Colonic mucosa (tissue), 4 donors: ENCODE data around the gene GPR157. TPM values are rescaled to one million over a fixed set of nuclear protein-coding genes. Genes with fewer than 3 reads are reported as not detected.
"Not testable (repeated sequence)": the region's sequence is repeated elsewhere in the genome, so short reads cannot be mapped to it uniquely, and the experiment has no call there.

Source experiments
- DNase-seq: peaks from one replicate; pipeline ENCODE4 v3.0.0-alpha.2; 2020
- H3K27ac ChIP-seq: fragments of 200-600 bp; one replicate; pipeline ENCODE4 v1.8.0; 2021
- H3K27me3 ChIP-seq: fragments of 200-600 bp; one replicate; pipeline ENCODE4 v1.8.0; 2021
- H3K36me3 ChIP-seq: fragments of 200-600 bp; one replicate; pipeline ENCODE4 v1.8.0; 2021
- H3K4me1 ChIP-seq: fragments of 200-600 bp; one replicate; pipeline ENCODE4 v1.8.0; 2021; ENCODE audit warnings: mild to moderate bottlenecking
- H3K4me3 ChIP-seq: fragments of 200-600 bp; one replicate; pipeline ENCODE4 v1.8.0; 2021
- H3K9ac ChIP-seq, 2 donors: one replicate each; pipeline ENCODE4 v1.7.0; 2013; ENCODE audit warnings: control low read depth in 2 of 2, low read depth in 2 of 2, low read length in 2 of 2
- H3K9me3 ChIP-seq: fragments of 200-600 bp; one replicate; pipeline ENCODE4 v1.8.0; 2021
- intact Hi-C: fragments of 100-400 bp; cut with DNase I; formaldehyde crosslinking; loops from one replicate; pipeline ENCODE4 v1.14.1; 2022
- total RNA-seq, 2 donors: library from RNA; stranded (reverse); fragmentation: NEBNext Ultra II Directional in 1 of 2; extraction: Animal tissue kit (Norgen Biotek cat#: 25700) in 1 of 2; gene quantifications; one replicate each; pipeline ENCODE4 v1.2.1, GENCODE V29; 2021
- TF ChIP-seq, protein P1 (sequence below): fragments of 200-600 bp; IDR thresholded peaks from one replicate; pipeline ENCODE4 v1.8.0; 2022; ENCODE audit warnings: antibody characterized with exemption, mild to moderate bottlenecking
- donor health status: healthy.
- donor health status: DM: no; HTN: no; CAD: no.
- donor health status: DM: no; HTN: no; CAD: no.

Gene GPR157
- total RNA-seq, 2 donors from 2014 or later: 12.2 to 15.9 TPM

DNA sequence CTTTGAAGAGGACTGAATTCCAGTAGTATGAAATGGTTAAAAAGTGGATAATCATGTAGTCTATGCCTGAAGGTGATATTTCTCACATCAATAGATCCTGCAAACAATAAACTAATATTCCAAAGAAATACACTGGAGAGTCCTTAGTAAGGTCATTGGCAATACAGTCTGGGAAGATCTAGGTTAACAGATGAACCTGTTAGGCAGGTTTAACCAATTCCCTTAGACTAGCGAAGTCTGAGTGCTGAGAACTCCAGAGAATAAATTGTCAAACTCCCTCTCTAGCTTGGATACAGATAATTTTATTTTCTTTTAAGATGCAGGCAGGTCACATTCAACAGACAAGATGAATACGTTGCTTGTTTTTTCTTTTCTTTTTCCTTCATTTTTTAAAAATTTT is 2.4 kb downstream of the GPR157 start:
- no peaks in the 10 kb centered on the region for H3K4me1 ChIP-seq
- H3K9ac ChIP-seq: no peak overlapping the region
- H3K36me3 ChIP-seq: no peaks in the 10 kb centered on the region
- DNase-seq: no peak
- no peaks in the 10 kb centered on the region for H3K9me3 ChIP-seq
- intact Hi-C loops: no loop called here
- H3K27me3 ChIP-seq: no peaks in the 10 kb centered on the region
- TF ChIP-seq, protein P1, sequence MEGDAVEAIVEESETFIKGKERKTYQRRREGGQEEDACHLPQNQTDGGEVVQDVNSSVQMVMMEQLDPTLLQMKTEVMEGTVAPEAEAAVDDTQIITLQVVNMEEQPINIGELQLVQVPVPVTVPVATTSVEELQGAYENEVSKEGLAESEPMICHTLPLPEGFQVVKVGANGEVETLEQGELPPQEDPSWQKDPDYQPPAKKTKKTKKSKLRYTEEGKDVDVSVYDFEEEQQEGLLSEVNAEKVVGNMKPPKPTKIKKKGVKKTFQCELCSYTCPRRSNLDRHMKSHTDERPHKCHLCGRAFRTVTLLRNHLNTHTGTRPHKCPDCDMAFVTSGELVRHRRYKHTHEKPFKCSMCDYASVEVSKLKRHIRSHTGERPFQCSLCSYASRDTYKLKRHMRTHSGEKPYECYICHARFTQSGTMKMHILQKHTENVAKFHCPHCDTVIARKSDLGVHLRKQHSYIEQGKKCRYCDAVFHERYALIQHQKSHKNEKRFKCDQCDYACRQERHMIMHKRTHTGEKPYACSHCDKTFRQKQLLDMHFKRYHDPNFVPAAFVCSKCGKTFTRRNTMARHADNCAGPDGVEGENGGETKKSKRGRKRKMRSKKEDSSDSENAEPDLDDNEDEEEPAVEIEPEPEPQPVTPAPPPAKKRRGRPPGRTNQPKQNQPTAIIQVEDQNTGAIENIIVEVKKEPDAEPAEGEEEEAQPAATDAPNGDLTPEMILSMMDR: no peak
- no peak overlapping the region for H3K4me3 ChIP-seq
- no peak overlapping the region for H3K27ac ChIP-seq

DNA sequence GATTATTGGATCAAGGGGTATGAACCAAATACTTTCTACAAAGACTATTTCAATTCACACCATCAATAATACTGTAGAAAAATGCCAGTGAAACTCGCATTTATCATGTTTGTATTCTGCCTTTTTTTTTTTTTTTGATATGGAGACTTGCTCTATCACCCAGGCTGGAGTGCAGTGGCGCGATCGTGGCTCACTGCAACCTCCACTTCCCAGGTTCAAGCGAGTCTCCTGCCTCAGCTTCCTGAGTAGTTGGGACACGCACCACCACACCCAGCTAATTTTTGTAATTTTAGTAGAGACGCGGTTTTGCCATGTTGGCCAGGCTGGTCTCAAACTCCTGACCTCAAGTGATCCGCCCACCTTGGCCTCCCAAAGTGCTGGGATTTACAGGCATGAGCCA is 3.1 kb downstream of the GPR157 start:
- DNase-seq, H3K27ac ChIP-seq, H3K27me3 ChIP-seq, intact Hi-C loops, H3K9me3 ChIP-seq, H3K4me1 ChIP-seq, H3K4me3 ChIP-seq, H3K9ac ChIP-seq, H3K36me3 ChIP-seq: not testable (repeated sequence)

DNA sequence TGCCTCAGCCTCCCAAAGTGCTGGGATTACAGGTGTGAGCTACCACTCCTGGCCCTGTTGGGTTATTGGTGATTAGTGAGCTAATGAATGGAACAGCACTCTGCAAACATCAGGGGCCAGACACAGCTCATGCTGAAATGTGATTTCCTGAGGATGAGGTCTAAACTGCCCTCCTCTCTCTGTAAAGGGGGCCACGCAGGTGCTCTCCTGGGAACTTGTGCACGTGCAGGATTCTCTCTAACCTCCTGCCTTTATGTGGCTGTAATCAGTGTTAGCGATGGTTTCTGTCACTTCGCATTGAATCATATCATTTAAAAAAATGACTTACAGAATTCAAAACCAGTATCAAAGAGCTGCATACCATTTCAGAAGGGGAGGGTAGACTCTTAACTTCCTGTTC is 3.6 kb downstream of the GPR157 start:
- Histone ChIP-seq H3K4me3 (no peak overlapping the region), H3K9me3 (no peaks in the 10 kb centered on the region), H3K27me3 (no peaks in the 10 kb centered on the region), H3K27ac (no peak overlapping the region), H3K9ac (no peak overlapping the region), H3K36me3 (no peaks in the 10 kb centered on the region), H3K4me1 (no peaks in the 10 kb centered on the region)
- intact Hi-C loops: no loop called here
- DNase-seq: no peak
- TF ChIP-seq, protein P1: no peak

DNA sequence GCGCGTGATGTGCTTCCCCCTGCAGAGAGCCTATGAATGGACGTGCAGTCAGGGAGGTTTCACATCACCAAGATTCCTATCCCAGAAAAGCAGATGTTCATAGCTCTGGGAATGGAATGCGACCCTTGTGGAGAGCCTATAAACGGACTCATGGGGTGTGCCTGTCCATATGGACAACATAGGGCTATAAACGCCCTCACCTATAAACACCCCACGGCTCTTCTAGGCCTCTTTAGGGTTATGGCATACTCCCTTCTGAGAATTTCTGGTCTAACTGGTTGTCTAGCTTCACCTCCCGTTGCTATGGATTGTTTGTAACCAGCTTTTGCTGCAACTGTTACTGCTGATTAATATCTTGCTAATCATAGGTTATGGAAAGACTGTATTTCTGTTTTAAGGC is 4.5 kb downstream of the GPR157 start:
- H3K4me1 ChIP-seq, DNase-seq, H3K4me3 ChIP-seq, H3K9me3 ChIP-seq, intact Hi-C loops, H3K27me3 ChIP-seq, H3K36me3 ChIP-seq, H3K27ac ChIP-seq, H3K9ac ChIP-seq: not testable (repeated sequence)

DNA sequence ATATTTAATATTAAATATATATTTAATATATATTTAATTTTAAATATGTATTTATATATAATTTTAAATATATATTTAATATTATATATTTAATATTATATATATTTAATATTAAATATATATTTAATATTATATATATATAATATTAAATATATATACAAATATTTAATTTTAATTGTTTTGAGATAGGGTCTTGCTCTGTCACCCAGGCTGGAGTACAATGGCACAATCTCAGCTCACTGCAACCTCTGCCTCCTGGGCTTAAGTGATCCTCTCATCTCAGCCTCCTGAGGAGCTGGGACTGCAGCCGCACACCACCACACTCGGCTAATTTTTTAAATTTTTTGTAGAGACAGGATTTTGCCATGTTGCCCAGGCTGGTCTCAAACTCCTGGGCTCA is 5.2 kb downstream of the GPR157 start:
- H3K4me1 ChIP-seq, DNase-seq, H3K4me3 ChIP-seq, H3K36me3 ChIP-seq, H3K9me3 ChIP-seq, H3K27me3 ChIP-seq, H3K9ac ChIP-seq, H3K27ac ChIP-seq, intact Hi-C loops: not testable (repeated sequence)

DNA sequence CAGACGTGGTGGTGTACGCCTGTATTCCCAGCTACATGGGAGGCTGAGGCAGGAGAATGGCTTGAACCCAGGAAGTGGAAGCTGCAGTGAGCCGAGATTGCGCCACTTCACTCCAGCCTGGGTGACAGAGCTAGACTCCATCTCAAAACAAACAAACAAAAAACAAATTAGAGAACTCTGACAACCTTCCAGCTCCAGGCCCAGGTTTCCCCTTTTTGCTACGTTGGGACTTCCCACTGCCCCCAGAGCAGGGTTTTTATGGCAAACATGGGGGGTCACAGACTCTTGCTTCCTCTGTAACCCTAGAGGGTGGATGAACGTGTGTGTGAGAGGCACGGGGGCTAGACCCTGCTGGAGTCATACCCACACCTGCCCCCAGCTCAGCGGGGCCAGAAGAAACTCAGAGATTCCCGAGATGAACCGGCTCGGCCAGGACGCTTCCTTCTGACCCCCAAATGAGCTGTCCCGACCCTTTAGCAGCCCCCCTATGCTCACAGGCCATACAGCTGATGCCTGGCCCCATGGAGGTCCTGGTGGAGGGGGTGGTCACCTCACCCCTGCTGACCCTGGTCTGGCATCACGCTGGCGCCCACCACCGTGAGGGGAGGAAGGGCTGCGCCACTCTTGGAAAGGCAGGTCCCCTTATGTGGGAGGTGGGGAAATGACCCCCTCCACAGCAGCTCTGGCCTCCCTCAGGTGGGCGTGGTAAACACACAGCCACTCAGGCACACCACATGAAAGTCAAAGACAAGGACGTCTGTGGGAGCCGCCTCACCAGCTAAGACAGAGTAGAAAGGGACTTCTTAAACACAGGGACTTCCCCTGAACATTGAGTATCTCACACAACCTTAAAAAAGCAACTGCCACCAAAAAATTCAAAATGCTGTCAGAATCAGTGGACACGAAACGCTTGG is 7.1 kb downstream of the GPR157 start:
- Histone ChIP-seq H3K9ac (no peak overlapping the region), H3K27ac (no peak overlapping the region), H3K27me3 (no peaks in the 10 kb centered on the region), H3K4me1 (no peaks in the 10 kb centered on the region), H3K36me3 (no peaks in the 10 kb centered on the region), H3K4me3 (no peak overlapping the region), H3K9me3 (no peaks in the 10 kb centered on the region)
- TF ChIP-seq, protein P1: no peak
- DNase-seq: no peak
- intact Hi-C loops: no loop called here

DNA sequence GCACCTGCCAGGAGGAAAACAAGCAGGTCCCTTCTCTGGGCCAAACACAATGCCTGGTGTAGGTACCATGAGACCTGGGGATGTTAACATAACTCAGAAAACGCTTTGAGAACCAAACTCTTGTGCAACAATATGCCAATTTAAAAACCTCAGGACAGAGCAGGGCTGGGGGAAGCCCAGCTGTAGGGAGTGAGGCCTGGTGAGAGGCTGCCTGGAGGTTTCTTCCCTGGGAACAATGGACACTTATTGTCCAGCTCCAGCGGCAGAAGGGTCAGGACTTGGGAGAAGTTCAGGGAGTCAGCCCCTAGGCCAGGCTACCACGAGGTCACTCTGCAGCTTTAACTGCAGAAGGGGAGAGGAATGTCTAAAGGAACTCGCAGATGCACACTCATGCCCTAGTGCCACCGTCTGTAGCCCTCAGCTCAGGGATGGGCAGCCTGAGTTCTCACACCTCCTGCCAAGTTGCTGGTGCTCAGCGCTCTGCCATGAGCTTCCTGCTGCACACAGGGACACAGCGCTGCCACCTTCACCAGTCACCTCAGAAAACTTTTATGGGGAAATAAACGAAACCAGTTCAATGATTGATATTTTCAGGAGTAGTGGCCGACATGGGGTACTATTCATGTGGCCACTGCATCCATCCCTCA is 8.5 kb downstream of the GPR157 start:
- Histone ChIP-seq H3K36me3 (no peaks in the 10 kb centered on the region), H3K4me3 (no peak overlapping the region), H3K4me1 (no peaks in the 10 kb centered on the region), H3K9me3 (no peaks in the 10 kb centered on the region), H3K27me3 (no peaks in the 10 kb centered on the region), H3K9ac (no peak overlapping the region), H3K27ac (no peak overlapping the region)
- no peak for DNase-seq
- TF ChIP-seq, protein P1: no peak
- intact Hi-C loops: no loop called here
